ENCODE data around the gene UBQLN4.

DNA sequence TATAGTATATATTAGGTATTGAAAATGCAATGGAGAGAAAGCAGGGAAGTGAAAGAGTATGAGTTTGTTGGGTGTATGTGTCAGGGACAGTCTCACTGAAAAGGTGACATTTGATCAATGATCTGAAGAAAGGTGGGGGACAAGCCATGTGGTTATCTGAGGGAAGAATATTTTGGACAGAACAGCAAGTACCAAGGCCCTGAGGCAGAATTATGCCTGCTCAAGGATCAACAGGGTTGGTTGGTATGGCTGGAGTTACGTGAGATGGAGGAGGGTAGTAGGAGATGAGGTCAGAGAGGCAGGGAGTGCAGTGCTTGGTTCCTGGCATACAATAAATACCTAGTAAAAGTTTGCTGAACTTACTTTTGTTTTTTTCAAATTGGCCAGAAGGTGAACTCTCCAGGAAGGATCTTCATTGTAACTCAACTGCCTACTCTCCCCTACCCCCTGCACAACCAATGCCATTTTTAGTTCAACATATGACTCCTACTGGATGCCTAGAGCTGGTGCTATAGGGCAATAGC lies 2.8 kb upstream of the UBQLN4 start:
- TF ChIP-seq, protein P1, sequence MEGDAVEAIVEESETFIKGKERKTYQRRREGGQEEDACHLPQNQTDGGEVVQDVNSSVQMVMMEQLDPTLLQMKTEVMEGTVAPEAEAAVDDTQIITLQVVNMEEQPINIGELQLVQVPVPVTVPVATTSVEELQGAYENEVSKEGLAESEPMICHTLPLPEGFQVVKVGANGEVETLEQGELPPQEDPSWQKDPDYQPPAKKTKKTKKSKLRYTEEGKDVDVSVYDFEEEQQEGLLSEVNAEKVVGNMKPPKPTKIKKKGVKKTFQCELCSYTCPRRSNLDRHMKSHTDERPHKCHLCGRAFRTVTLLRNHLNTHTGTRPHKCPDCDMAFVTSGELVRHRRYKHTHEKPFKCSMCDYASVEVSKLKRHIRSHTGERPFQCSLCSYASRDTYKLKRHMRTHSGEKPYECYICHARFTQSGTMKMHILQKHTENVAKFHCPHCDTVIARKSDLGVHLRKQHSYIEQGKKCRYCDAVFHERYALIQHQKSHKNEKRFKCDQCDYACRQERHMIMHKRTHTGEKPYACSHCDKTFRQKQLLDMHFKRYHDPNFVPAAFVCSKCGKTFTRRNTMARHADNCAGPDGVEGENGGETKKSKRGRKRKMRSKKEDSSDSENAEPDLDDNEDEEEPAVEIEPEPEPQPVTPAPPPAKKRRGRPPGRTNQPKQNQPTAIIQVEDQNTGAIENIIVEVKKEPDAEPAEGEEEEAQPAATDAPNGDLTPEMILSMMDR (IDR thresholded peaks at IDR 0.05; ENCODE audit: insufficient read depth, low read length, poor library complexity, severe bottlenecking) = no peak
- no peak for TF ChIP-seq EZH2phosphoT487 (conservative IDR thresholded peaks at IDR 0.05; ENCODE audit: low read length)
